GM19395 (cell line): Measurements from ENCODE around the gene ACTR8.

Source experiments
- ATAC-seq: cut with Tn5 transposase; IDR thresholded peaks from one replicate; pipeline ENCODE4 v1.9.1; 2021; ENCODE audit warnings: mild to moderate bottlenecking, moderate library complexity; ENCODE audit not compliant: unreplicated experiment

Gene ACTR8

GRCh38 chr3:53836084-53836872 is 45.7 kb downstream of the ACTR8 start:
- ATAC-seq: no peak

GRCh38 chr3:53835257-53835656 is 46.7 kb downstream of the ACTR8 start:
- no peak for ATAC-seq

GRCh38 chr3:53834429-53835095 is 47.4 kb downstream of the ACTR8 start:
- ATAC-seq: no peak

GRCh38 chr3:53833700-53834099 is 48.3 kb downstream of the ACTR8 start:
- ATAC-seq: no peak

GRCh38 chr3:53833053-53833645 is 48.8 kb downstream of the ACTR8 start:
- no peak for ATAC-seq

GRCh38 chr3:53830944-53831343 is 51.0 kb downstream of the ACTR8 start:
- ATAC-seq: no peak

- ATAC-seq: no peak
Observed at GRCh38 chr3:53829605-53830004, 52.3 kb downstream of the ACTR8 start.

GRCh38 chr3:53828581-53828980 is 53.4 kb downstream of the ACTR8 start:
- no peak for ATAC-seq

GRCh38 chr3:53826048-53826447 is 55.9 kb downstream of the ACTR8 start:
- ATAC-seq: no peak

GRCh38 chr3:53824795-53825194 is 57.2 kb downstream of the ACTR8 start:
- no peak for ATAC-seq

- no peak for ATAC-seq
Observed at GRCh38 chr3:53823956-53824657, 57.8 kb downstream of the ACTR8 start.

- no peak for ATAC-seq
Observed at GRCh38 chr3:53823026-53823955, 58.7 kb downstream of the ACTR8 start.

GRCh38 chr3:53822331-53822741 is 59.6 kb downstream of the ACTR8 start:
- no peak for ATAC-seq

- ATAC-seq: peak; percentile 79
Observed at GRCh38 chr3:53821631-53822121, 60.3 kb downstream of the ACTR8 start.

- no peak for ATAC-seq
Observed at GRCh38 chr3:53820756-53821580, 61.0 kb downstream of the ACTR8 start.

GRCh38 chr3:53820084-53820483 is 61.9 kb downstream of the ACTR8 start:
- no peak for ATAC-seq

- ATAC-seq: no peak
Observed at GRCh38 chr3:53819163-53819868, 62.6 kb downstream of the ACTR8 start.
